ENCODE data around the gene BIRC2.

Gene BIRC2

DNA sequence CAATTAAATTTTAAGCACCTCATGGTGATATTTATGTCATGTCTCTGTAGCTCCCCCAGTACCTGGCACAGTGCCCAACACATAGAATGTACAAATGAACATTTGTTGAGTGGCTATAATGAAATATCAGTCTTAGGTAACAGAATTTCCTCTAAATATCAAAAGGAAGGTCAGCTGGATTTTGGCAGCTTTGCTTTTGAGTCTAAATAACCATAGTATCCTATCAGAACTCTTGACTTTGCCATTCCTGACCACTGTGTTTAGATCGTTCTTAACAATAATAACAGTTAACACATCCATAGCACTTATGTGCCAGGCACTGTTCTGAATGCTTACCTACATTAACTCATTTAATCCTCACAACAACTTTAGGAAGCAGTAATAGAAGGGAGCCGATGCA, 79.0 kb downstream of the BIRC2 start:
- TF ChIP-seq, protein P1, sequence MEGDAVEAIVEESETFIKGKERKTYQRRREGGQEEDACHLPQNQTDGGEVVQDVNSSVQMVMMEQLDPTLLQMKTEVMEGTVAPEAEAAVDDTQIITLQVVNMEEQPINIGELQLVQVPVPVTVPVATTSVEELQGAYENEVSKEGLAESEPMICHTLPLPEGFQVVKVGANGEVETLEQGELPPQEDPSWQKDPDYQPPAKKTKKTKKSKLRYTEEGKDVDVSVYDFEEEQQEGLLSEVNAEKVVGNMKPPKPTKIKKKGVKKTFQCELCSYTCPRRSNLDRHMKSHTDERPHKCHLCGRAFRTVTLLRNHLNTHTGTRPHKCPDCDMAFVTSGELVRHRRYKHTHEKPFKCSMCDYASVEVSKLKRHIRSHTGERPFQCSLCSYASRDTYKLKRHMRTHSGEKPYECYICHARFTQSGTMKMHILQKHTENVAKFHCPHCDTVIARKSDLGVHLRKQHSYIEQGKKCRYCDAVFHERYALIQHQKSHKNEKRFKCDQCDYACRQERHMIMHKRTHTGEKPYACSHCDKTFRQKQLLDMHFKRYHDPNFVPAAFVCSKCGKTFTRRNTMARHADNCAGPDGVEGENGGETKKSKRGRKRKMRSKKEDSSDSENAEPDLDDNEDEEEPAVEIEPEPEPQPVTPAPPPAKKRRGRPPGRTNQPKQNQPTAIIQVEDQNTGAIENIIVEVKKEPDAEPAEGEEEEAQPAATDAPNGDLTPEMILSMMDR (IDR thresholded peaks at IDR 0.05; ENCODE audit: extremely low read depth, missing control alignments): no peak
- DNase-seq (ENCODE audit: low spot score): no peak

DNA sequence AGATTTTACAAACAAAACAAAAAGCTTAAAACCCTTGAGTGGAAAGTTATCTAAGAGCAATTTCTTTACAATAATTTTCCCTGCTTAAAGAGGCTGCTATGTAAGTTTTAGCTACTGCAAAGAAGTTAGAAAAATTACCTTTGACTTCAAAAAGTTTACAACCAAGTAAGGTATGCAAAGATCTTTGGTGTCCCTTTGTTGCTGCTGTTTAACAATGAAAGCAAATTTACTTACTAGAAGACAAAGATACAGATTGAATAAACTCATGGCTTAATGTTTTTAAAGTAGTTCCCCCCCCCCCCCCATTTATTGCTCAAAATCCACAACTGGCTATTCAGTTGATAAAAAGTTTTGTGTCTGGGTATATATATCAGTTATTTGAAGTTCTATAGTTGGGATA, 79.6 kb downstream of the BIRC2 start:
- no peak for DNase-seq (ENCODE audit: low spot score)
- TF ChIP-seq, protein P1 (IDR thresholded peaks at IDR 0.05; ENCODE audit: extremely low read depth, missing control alignments): no peak

DNA sequence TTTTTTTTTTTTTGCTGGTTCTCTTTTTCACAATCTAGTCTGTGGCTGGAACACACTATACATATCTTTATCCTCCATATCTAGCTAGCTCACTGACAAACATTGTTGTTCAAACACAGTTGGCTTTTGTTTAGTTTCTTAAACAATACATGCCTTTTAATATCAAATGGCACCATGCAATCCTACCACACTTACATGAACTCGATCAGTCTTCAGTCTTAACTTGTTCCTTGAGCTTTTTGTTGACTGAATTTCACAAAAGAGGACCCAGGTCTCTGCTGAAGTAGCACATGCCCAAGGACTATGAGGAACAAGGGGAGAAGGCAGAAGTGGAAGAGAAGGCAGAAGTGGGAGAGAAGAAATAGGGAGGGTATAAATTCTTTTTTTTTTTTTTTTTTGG, 80.1 kb downstream of the BIRC2 start:
- TF ChIP-seq, protein P1 (IDR thresholded peaks at IDR 0.05; ENCODE audit: extremely low read depth, missing control alignments): no peak
- no peak for DNase-seq (ENCODE audit: low spot score)

Data from GM20000 (cell line).